ENCODE measurements around the gene GSK3B.

Gene GSK3B

GRCh38 chr3:119976214-119976613 lies 118.0 kb downstream of the GSK3B start:
- Mint-ChIP-seq H3K9me3 (peaks cover 9% of the 10 kb centered on the region), H3K4me3 (no peak overlapping the region), H3K36me3 (ENCODE audit: low read depth) (peaks cover 75% of the 10 kb centered on the region), H3K27me3 (ENCODE audit: low read depth) (no peaks in the 10 kb centered on the region), H3K27ac (peak overlapping the region in 2 of 3 experiments; percentile 34 to 84), H3K4me1 (peaks cover 10% of the 10 kb centered on the region)
- no peak for TF ChIP-seq CTCF (IDR thresholded peaks at IDR 0.05; ENCODE audit: unreplicated experiment in 3 of 3)

- Mint-ChIP-seq H3K9me3 (peaks cover 9% of the 10 kb centered on the region), H3K4me3 (no peak overlapping the region), H3K27ac (no peak overlapping the region), H3K36me3 (ENCODE audit: low read depth) (peaks cover 69% of the 10 kb centered on the region), H3K27me3 (ENCODE audit: low read depth) (no peaks in the 10 kb centered on the region), H3K4me1 (peaks cover 10% of the 10 kb centered on the region)
- TF ChIP-seq CTCF (IDR thresholded peaks at IDR 0.05; ENCODE audit: unreplicated experiment in 3 of 3), result no peak
These were observed 119.6 kb downstream of the GSK3B start for GRCh38 chr3:119974656-119975055.

- peaks cover 63% of the 10 kb centered on the region for H3K36me3 Mint-ChIP-seq (ENCODE audit: low read depth)
- H3K4me1 Mint-ChIP-seq, result peaks cover 3% of the 10 kb centered on the region
- H3K27ac Mint-ChIP-seq, result no peak overlapping the region
- H3K4me3 Mint-ChIP-seq, result no peak overlapping the region
- TF ChIP-seq CTCF (IDR thresholded peaks at IDR 0.05; ENCODE audit: unreplicated experiment in 3 of 3), result no peak
- H3K9me3 Mint-ChIP-seq, result peaks cover 5% of the 10 kb centered on the region
- no peaks in the 10 kb centered on the region for H3K27me3 Mint-ChIP-seq (ENCODE audit: low read depth)
These were observed 121.1 kb downstream of the GSK3B start for GRCh38 chr3:119973018-119973646.

GRCh38 chr3:119969759-119970158 lies 124.5 kb downstream of the GSK3B start:
- Mint-ChIP-seq H3K27me3 (ENCODE audit: low read depth) (no peaks in the 10 kb centered on the region), H3K27ac (no peak overlapping the region), H3K9me3 (peaks cover 2% of the 10 kb centered on the region), H3K4me3 (no peak overlapping the region), H3K36me3 (ENCODE audit: low read depth) (peaks cover 37% of the 10 kb centered on the region), H3K4me1 (peaks cover 5% of the 10 kb centered on the region)
- no peak for TF ChIP-seq CTCF (IDR thresholded peaks at IDR 0.05; ENCODE audit: unreplicated experiment in 3 of 3)

GRCh38 chr3:119967353-119968006 lies 126.8 kb downstream of the GSK3B start:
- Mint-ChIP-seq H3K27me3 (ENCODE audit: low read depth) (no peaks in the 10 kb centered on the region), H3K4me1 (peaks cover 5% of the 10 kb centered on the region), H3K36me3 (ENCODE audit: low read depth) (peaks cover 39% of the 10 kb centered on the region), H3K4me3 (no peak overlapping the region), H3K27ac (no peak overlapping the region), H3K9me3 (peaks cover 2% of the 10 kb centered on the region)
- TF ChIP-seq CTCF (IDR thresholded peaks at IDR 0.05; ENCODE audit: unreplicated experiment in 3 of 3), result no peak

- no peaks in the 10 kb centered on the region for H3K27me3 Mint-ChIP-seq (ENCODE audit: low read depth)
- peaks cover 5% of the 10 kb centered on the region for H3K4me1 Mint-ChIP-seq
- peaks cover 49% of the 10 kb centered on the region for H3K36me3 Mint-ChIP-seq (ENCODE audit: low read depth)
- H3K9me3 Mint-ChIP-seq, result peaks cover 2% of the 10 kb centered on the region
- no peak for TF ChIP-seq CTCF (IDR thresholded peaks at IDR 0.05; ENCODE audit: unreplicated experiment in 3 of 3)
- no peak overlapping the region for H3K27ac Mint-ChIP-seq
- H3K4me3 Mint-ChIP-seq, result no peak overlapping the region
These were observed 128.6 kb downstream of the GSK3B start for GRCh38 chr3:119965692-119966091.

Measured in nephron (organoid).